PC-3 (cell line): ENCODE data around the gene RBPJ.

Experiments used
- EZH2 ChIP-seq: fragments of 300-600 bp; sonication (generic); IDR thresholded peaks from one replicate; pipeline ENCODE4 v1.6.1; 2017; ENCODE audit warnings: antibody characterized with exemption, mild to moderate bottlenecking, low read length; ENCODE audit not compliant: unreplicated experiment
- EZH2phosphoT487 ChIP-seq: fragments of 300-600 bp; sonication (generic); IDR thresholded peaks from 2 replicates; pipeline ENCODE4 v1.6.1; 2018; ENCODE audit warnings: mild to moderate bottlenecking, antibody characterized with exemption, low read length, borderline replicate concordance
- TF ChIP-seq, protein P1 (sequence below): fragments of 300-600 bp; sonication (generic); conservative IDR thresholded peaks from 2 replicates; pipeline ENCODE4 v1.5.1; 2017; ENCODE audit warnings: antibody characterized with exemption, low read depth, mild to moderate bottlenecking, low read length

DNA sequence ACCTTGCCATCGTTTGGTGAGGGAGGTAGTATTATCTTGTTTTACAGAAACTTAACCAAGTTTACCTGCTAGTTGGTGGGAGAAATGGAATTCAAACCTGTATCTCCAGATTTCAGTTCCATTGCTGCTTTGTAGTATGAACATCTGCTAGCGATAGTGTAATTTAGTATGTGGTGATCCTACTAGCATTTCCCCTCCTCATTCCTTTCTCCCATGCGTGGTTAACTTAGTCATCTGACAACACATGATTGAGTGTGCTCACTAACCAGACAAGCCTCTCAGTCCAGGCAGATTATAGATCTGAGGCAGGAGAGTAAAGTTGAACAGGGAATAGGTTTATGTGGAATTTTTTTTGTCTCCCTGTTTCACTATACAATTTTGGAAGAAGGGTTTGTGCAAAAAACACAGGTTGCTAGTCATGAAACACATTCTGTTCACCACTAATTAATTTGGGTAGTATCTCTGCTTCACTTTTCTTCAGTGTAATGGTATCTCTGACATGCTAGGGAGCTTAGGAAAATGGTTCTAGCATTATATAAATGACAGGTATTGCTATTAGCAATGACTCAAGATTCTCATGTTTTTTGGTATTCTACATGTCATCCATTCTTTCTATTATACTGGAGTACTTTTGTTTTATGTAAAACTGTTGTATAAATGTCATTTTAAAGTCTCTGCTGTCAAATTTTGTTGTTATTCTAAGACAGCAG is 21.7 kb downstream of the RBPJ start:
- TF ChIP-seq, protein P1, sequence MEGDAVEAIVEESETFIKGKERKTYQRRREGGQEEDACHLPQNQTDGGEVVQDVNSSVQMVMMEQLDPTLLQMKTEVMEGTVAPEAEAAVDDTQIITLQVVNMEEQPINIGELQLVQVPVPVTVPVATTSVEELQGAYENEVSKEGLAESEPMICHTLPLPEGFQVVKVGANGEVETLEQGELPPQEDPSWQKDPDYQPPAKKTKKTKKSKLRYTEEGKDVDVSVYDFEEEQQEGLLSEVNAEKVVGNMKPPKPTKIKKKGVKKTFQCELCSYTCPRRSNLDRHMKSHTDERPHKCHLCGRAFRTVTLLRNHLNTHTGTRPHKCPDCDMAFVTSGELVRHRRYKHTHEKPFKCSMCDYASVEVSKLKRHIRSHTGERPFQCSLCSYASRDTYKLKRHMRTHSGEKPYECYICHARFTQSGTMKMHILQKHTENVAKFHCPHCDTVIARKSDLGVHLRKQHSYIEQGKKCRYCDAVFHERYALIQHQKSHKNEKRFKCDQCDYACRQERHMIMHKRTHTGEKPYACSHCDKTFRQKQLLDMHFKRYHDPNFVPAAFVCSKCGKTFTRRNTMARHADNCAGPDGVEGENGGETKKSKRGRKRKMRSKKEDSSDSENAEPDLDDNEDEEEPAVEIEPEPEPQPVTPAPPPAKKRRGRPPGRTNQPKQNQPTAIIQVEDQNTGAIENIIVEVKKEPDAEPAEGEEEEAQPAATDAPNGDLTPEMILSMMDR = no peak
- TF ChIP-seq EZH2 = no peak
- no peak for TF ChIP-seq EZH2phosphoT487
